LNCaP clone FGC (cell line): ENCODE data around the gene MINK1.

Source experiments
- DNase-seq: peaks from one replicate; pipeline ENCODE4 v3.0.0-alpha.2; 2011; ENCODE audit warnings: low read depth
- H3K4me3 ChIP-seq: 2 replicates; pipeline ENCODE4 v1.5.1; 2011; ENCODE audit warnings: mild to moderate bottlenecking, low read depth, low read length, control low read depth
- CTCF ChIP-seq: IDR thresholded peaks from 2 replicates; pipeline ENCODE4 v1.5.1; 2012; ENCODE audit warnings: mild to moderate bottlenecking; ENCODE audit not compliant: control insufficient read depth, insufficient read depth; ENCODE audit errors: extremely low read depth

The MINK1 gene

DNA sequence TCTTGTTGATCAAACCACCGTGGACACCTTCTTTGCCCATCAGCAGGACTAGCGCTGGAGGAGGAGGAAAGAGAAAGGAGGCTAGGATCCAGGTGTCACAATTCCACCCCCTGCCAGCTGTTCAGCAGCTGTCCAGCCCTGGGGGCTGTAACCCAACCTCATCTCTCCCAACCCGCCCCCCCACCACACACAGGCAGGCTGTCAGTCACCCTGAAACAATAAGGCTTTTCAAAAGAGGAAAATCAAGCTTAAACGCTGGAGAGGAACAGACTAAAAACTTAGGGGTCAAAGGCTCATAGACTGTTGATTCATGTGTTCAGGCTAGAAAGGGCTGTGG is 112.8 kb downstream of the MINK1 start:
- H3K4me3 ChIP-seq = peak overlapping the region; percentile 99
- TF ChIP-seq CTCF = no peak
- no peak for DNase-seq

GRCh38 chr17:4946312-4946976 is 113.3 kb downstream of the MINK1 start:
- TF ChIP-seq CTCF = no peak
- DNase-seq = no peak
- H3K4me3 ChIP-seq = peak overlapping the region; percentile 99

- peak overlapping the region; percentile 99 for H3K4me3 ChIP-seq
- no peak for DNase-seq
- no peak for TF ChIP-seq CTCF
These were observed 113.9 kb downstream of the MINK1 start for GRCh38 chr17:4947010-4947410.
